Medulla oblongata (tissue), 1 donor: ENCODE data around the gene PDLIM7.

Experiments used
- DNase-seq: peaks from one replicate; pipeline ENCODE4 v3.0.0-alpha.2; 2015; ENCODE audit errors: extremely low spot score

Gene PDLIM7

GRCh38 chr5:177505075-177505474, 7.7 kb upstream of the PDLIM7 start:
- no peak for DNase-seq

GRCh38 chr5:177504086-177505056, 7.0 kb upstream of the PDLIM7 start:
- no peak for DNase-seq

GRCh38 chr5:177503351-177504085, 6.1 kb upstream of the PDLIM7 start:
- DNase-seq, result no peak

DNA sequence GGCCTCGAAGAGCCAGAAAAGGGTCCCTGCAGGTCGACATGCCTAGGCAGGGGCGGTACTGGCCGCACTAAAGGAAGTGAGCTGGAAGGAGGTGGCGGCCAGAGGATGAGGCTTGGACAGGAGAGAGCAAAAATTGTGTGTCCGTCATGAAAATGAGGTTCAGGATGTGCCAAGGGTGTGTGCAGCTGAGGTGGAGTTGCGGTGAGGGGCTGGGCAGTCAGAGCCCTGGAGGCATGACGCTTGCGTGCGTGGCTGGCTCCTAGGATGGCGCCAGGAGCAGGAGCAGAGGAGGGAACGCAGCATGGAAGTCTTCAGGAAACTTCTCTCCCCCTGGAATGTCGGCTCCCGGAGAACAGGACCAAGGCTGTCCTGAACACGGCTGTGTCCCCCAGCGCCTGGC, 5.5 kb upstream of the PDLIM7 start:
- no peak for DNase-seq

- DNase-seq, result no peak
These were observed 4.7 kb upstream of the PDLIM7 start for GRCh38 chr5:177501874-177502678.

GRCh38 chr5:177500685-177501522, 3.5 kb upstream of the PDLIM7 start:
- DNase-seq, result peak; percentile 86

DNA sequence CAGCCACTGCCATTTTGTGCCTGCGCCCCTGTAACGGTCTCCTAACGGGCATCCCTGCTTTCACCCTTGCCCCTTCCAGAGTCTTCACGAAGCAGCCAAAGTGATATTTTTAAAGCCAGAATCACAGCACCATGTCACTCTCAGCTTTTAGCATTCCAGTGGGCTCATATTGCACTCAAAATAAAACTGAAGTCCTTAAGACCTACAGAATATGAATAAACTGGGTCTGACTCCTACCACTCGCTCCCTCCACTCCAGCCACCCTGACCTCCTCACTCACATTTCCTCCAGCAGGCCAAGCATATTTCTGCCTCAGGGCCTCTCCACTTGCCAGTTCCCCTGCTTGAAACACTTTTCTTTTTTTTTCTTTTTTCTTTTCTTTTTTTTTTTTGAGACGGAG, 2.4 kb upstream of the PDLIM7 start:
- DNase-seq, result no peak

DNA sequence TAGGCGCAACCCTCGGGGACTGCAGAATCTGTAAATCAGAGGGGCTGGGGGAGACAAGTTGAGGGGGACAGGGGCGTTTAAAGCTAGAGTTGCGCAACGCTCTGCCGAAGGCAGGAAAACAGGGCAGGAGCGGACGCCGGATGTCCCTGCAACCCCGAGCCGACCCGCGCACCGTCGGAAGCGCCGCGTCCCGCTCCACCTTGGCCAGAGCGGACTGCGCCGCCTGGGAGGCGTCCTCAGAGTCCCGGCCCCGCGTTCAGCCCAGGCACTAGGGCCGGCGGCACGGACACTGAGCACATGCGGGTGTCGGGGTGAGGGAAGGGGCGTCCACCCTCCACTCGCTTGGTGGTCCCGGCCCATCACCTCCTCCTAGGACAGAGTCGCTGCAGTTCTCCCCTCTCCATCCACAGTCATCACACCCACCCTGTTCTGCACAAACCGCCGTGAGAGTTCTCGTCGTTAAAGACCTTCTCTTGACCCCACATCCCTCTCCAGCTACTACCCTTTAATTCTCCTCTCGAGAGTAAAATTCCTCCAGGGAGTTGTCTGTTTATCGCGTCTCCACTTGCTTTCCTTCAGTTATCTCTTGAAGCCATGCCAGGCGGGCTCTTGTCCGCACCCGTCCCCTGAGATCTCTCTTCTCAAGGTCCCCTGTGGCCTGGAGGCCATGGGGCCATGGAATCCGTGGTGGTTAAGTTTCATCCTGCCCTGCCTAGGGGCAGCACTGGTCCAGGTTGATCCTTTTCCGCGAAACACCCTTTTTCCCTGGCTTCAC, 796 bp upstream of the PDLIM7 start:
- DNase-seq, result no peak

DNA sequence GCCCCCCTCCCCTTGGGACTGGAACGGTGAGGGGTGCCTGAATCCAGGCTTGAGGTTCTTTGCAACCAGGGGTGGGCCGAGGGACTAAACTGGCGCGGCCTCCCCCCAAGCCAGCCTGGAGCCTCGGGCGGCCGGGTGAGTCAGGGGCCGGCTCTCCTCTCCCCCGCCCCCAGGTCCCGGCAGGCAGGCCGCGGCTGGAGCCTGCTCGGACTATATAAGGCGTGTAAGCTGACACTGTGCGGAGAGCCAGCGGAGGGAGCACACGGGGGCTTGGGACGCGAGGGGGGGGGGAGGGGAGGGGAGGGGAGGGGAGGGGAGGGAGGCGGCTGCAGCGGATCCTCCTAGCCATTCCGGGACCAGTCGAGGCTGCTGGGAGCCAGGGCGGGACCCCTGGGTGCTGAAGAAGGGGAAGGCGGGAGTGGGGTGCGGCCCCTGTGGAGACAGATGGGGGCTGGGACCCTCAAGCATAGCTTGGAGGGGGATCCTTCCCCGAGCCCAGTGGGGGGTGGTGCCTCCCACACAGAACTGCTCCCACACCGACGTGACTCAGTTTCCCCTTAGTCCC, 595 bp downstream of the PDLIM7 start:
- DNase-seq, result no peak

GRCh38 chr5:177496070-177496726, 1.2 kb downstream of the PDLIM7 start:
- DNase-seq, result no peak

DNA sequence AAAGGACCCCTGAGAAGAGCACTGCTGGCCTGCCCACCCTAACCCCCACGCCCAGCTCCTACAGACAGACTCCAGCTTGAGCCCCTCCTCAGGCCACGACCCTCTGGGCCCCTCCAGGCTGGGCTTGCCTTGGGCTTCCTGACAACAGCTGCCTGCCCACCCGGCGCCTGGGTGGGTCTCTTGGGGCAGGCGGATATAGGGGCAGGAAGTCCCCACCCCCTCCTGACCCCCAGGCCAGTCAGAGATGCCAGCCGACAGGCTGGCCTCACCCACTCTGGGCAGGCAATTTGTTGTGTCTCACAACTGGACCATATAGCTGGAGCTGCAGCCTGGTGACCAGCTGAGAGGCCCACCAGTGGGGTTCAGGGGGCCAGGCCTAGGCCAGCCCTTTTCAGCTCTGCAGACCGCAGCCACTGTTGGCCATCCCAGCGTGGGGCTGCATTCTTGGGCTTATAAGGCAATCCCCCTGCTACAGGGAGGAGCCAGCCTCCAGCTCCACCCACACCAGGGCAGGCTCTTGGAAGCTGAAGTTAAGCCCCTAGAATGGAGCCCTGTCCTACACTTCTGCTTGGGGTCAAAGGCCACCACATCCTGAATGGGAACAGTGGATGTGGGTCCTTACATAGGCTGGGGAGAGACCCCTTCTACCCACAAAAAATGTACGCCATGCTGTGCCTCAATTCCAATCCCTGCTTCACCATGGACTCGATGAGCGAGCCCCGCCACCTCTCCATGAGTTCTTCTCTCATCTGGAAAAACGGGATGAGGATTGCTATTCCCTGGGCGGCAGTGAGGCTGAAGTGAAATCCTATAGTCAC, 2.0 kb downstream of the PDLIM7 start:
- DNase-seq, result no peak

DNA sequence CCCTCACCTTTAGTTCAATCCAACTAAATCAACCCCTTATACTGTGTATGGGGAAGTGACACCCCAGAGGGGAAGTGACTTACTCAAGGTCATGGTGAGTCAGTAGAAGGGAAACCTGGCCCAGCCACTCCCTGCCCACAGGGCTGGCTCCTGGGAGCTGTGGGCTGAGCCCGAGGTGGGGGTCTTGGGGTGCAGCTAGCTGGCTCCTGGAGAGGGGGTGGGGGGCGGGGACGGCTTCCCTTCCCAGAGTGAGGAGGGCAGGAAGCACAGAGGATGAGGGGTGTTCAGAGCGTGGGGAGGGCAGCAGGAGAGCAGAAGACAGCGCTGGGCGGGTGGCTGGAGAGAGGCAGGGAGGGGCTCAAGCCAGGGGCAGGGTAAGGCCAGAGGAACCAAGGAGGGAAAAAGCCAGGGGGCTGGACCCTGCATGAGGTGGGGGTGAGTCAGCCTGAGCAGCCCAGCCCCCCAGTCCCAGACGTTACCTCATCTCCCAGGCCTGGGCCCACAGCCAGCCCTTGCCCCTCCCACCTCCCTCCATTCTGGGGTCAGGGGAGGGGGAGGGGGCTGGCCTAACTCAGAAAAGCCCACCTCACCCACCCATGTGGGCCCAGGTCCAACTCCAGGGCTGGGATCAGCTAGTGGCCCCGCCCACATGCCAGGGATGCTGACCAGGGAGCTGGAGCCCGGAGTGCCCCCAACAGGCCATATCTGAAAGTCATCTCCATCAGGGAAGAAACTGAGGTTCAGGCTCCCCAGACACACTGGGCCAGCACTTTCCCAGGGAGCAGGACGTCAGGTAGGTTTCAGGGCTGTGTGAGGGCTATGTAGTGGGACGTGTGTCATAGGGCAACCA, 2.8 kb downstream of the PDLIM7 start:
- no peak for DNase-seq

DNA sequence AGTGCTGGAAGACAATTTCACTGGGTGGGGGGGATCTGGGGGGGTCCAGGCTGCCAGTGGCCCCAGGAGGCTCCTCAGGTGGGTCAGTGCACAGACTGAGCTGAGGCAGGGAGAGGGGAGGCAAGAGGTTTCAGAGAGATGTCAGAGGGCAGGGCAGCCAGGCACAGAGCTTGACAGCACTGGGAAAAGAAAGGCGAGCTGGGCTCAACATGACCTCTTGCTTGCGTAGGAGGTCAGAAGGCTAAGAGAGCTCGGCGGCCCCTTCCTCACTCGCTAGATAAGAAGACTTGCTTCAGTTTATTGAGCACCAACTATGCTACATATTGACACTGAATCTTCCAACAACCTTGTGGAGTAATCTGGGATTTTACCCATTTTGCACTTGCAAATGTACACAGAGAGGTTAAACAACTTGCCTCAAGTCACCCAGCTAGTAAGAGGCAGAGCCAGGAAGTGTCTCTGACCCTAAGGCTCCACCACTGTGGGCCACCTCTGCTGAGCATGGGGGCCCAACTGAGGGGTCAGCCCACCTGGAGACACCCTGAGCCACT, 3.5 kb downstream of the PDLIM7 start:
- no peak for DNase-seq

- DNase-seq, result no peak
These were observed 4.6 kb downstream of the PDLIM7 start for GRCh38 chr5:177492841-177493240.

- DNase-seq, result no peak
These were observed 5.2 kb downstream of the PDLIM7 start for GRCh38 chr5:177491983-177492746.

DNA sequence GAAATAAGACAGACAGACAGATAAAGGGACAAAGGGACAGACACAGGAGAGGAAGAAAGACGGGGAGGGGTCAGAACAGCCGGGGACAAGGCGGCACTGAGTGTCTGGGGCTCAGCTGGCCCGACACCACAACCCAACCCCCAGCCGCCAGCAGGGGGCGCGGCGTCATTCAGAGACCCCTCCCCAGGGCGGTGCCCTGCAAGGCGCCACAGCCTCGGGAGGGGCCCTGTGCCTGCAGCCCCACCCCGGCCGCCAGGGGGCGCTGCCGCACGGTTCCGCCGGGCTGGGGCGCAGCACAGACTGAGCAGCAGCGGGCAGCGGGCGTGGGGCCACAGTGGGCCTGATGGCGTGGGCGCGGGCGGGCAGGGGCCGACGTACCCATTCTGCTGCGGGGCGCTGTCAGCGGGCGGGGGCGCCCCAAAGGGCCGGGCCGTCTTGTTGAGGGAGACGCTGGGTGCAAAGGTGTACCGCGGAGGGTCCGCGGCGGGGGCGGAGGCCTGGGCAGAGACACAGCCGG, 5.9 kb downstream of the PDLIM7 start:
- no peak for DNase-seq
